ENCODE results near the gene PCP4.

Gene PCP4

GRCh38 chr21:39855595-39855994 is 11.6 kb upstream of the PCP4 start:
- DNase-seq (ENCODE audit: low read depth), result no peak
- TF ChIP-seq CTCF (IDR thresholded peaks at IDR 0.05; ENCODE audit: insufficient read depth, low read depth, low read length, missing control alignments), result no peak
- no peak overlapping the region for H3K4me3 ChIP-seq (ENCODE audit: low read length)

GRCh38 chr21:39860600-39860999 is 6.6 kb upstream of the PCP4 start:
- TF ChIP-seq CTCF (IDR thresholded peaks at IDR 0.05; ENCODE audit: insufficient read depth, low read depth, low read length, missing control alignments), result no peak
- no peak overlapping the region for H3K4me3 ChIP-seq (ENCODE audit: low read length)
- DNase-seq (ENCODE audit: low read depth), result no peak

- no peak overlapping the region for H3K4me3 ChIP-seq (ENCODE audit: low read length)
- no peak for TF ChIP-seq CTCF (IDR thresholded peaks at IDR 0.05; ENCODE audit: insufficient read depth, low read depth, low read length, missing control alignments)
- DNase-seq (ENCODE audit: low read depth), result peak; percentile 1
Measured at GRCh38 chr21:39863111-39863510, 4.1 kb upstream of the PCP4 start.

- no peak for TF ChIP-seq CTCF (IDR thresholded peaks at IDR 0.05; ENCODE audit: insufficient read depth, low read depth, low read length, missing control alignments)
- H3K4me3 ChIP-seq (ENCODE audit: low read length), result no peak overlapping the region
- no peak for DNase-seq (ENCODE audit: low read depth)
Measured at GRCh38 chr21:39866093-39866492, 1.1 kb upstream of the PCP4 start.

- TF ChIP-seq CTCF (IDR thresholded peaks at IDR 0.05; ENCODE audit: insufficient read depth, low read depth, low read length, missing control alignments), result no peak
- no peak overlapping the region for H3K4me3 ChIP-seq (ENCODE audit: low read length)
- DNase-seq (ENCODE audit: low read depth), result no peak
Measured at GRCh38 chr21:39869141-39869818, 2.0 kb downstream of the PCP4 start.

GRCh38 chr21:39873687-39874086 is 6.4 kb downstream of the PCP4 start:
- H3K4me3 ChIP-seq (ENCODE audit: low read length), result no peak overlapping the region
- TF ChIP-seq CTCF (IDR thresholded peaks at IDR 0.05; ENCODE audit: insufficient read depth, low read depth, low read length, missing control alignments), result no peak
- no peak for DNase-seq (ENCODE audit: low read depth)

GRCh38 chr21:39874206-39874605 is 7.0 kb downstream of the PCP4 start:
- no peak overlapping the region for H3K4me3 ChIP-seq (ENCODE audit: low read length)
- no peak for DNase-seq (ENCODE audit: low read depth)
- no peak for TF ChIP-seq CTCF (IDR thresholded peaks at IDR 0.05; ENCODE audit: insufficient read depth, low read depth, low read length, missing control alignments)

Data from epithelial cell of esophagus (primary cell).